Measurements from ENCODE around the gene MAPKAPK5. TPM values are rescaled to one million over a fixed set of nuclear protein-coding genes. Genes with fewer than 3 reads are reported as not detected.
A peak's percentile ranks its signal among the peaks of the same experiment; 100 is the strongest.

MAPKAPK5 gene
- total and polyA plus RNA-seq, 9 of the 15 experiments (the other 6 are each of a cell fraction or from before 2014, with no cell fraction given): 11.6 to 72.1 (median 60.4) TPM

DNA sequence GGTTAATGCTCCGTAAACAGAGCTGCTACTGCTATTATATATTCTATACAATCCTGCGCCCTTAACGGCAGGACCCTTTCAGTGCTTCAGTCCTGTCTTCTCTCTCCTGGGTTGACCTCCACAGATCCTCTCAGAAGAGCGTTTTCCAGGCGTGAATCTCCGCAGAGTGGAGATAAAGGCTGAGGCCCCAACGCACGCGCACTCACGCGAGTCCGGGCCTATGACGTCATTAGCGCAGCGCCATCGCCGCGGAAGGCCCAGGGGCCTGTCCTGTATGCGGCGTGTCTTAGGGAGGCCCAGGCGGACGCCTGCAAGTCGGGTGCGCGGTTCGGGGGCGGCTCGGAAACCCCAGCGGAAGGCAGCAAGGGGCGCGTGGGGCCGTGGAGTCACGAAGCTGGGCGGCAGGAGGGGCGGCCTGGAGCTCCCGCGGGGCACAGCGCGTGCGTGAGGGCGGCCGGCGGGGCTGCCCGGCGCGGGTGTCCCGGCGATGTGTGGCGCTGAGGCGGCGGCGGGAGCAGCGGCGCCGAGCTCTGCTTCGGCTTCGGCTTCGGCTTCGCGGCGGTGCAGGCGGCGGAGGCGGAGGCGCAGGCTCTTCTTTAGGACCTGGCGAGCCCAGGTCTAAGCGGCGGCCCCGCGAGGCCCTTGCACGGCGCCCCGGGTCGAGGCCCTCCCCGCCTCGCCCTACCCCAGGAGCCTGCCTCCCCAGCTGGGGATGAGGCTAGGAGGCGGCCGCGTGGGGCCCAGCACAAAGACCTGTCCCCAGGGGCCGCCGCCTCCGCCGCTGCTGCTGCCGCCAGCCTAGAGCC is at the start of gene MAPKAPK5 (continued):
- TF ChIP-seq, protein P1, sequence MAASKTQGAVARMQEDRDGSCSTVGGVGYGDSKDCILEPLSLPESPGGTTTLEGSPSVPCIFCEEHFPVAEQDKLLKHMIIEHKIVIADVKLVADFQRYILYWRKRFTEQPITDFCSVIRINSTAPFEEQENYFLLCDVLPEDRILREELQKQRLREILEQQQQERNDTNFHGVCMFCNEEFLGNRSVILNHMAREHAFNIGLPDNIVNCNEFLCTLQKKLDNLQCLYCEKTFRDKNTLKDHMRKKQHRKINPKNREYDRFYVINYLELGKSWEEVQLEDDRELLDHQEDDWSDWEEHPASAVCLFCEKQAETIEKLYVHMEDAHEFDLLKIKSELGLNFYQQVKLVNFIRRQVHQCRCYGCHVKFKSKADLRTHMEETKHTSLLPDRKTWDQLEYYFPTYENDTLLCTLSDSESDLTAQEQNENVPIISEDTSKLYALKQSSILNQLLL (CRISPR knock-in tag; IDR thresholded peaks at IDR 0.05; ENCODE audit: borderline replicate concordance): no peak
- TF ChIP-seq, protein P2, sequence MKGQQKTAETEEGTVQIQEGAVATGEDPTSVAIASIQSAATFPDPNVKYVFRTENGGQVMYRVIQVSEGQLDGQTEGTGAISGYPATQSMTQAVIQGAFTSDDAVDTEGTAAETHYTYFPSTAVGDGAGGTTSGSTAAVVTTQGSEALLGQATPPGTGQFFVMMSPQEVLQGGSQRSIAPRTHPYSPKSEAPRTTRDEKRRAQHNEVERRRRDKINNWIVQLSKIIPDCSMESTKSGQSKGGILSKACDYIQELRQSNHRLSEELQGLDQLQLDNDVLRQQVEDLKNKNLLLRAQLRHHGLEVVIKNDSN (CRISPR knock-in tag; IDR thresholded peaks at IDR 0.05): no peak
- TF ChIP-seq ELF1 (tag; IDR thresholded peaks at IDR 0.05) (peak; percentile 50; the same call in 1 of the 2 replicates), ZNF551 (CRISPR knock-in tag; IDR thresholded peaks at IDR 0.05) (no peak), NCOA1 (IDR thresholded peaks at IDR 0.05; ENCODE audit: low read depth) (no peak), ZNF444 (CRISPR knock-in tag; IDR thresholded peaks at IDR 0.05) (no peak), NBN (IDR thresholded peaks at IDR 0.05; ENCODE audit: low read depth) (peak; percentile 97), KAT2B (IDR thresholded peaks at IDR 0.05; ENCODE audit: low read depth, low read length) (no peak), JUNB (CRISPR knock-in tag; conservative IDR thresholded peaks at IDR 0.05) (peak; percentile 98), MBD2 (IDR thresholded peaks at IDR 0.05; ENCODE audit: borderline replicate concordance, low read depth) (peak; percentile 85; the same call in 1 of the 2 replicates), SP1 (CRISPR knock-in tag; IDR thresholded peaks at IDR 0.05) (peak; percentile 78), MED1 (CRISPR knock-in tag; IDR thresholded peaks at IDR 0.05; ENCODE audit: borderline replicate concordance) (no peak), TBL1XR1 (IDR thresholded peaks at IDR 0.05; ENCODE audit: low read length in 2 of 2) (peak; percentile 32 to 88; a peak in 3 of 4 replicates), NR2C1 (IDR thresholded peaks at IDR 0.05) (no peak), NR2C1 (tag; IDR thresholded peaks at IDR 0.05) (peak; percentile 69; the same call in 1 of the 2 replicates), NR1H2 (CRISPR knock-in tag; IDR thresholded peaks at IDR 0.05) (no peak; the same call in 1 of the 2 replicates), IFI16 (CRISPR knock-in tag; IDR thresholded peaks at IDR 0.05) (no peak), ARID2 (IDR thresholded peaks at IDR 0.05) (no peak), FUS (optimal IDR thresholded peaks at IDR 0.05; ENCODE audit: low read depth, low read length) (no peak), ZNF583 (CRISPR knock-in tag; IDR thresholded peaks at IDR 0.05) (peak; percentile 63; the same call in 1 of the 2 replicates)
- TF ChIP-seq, protein P3, sequence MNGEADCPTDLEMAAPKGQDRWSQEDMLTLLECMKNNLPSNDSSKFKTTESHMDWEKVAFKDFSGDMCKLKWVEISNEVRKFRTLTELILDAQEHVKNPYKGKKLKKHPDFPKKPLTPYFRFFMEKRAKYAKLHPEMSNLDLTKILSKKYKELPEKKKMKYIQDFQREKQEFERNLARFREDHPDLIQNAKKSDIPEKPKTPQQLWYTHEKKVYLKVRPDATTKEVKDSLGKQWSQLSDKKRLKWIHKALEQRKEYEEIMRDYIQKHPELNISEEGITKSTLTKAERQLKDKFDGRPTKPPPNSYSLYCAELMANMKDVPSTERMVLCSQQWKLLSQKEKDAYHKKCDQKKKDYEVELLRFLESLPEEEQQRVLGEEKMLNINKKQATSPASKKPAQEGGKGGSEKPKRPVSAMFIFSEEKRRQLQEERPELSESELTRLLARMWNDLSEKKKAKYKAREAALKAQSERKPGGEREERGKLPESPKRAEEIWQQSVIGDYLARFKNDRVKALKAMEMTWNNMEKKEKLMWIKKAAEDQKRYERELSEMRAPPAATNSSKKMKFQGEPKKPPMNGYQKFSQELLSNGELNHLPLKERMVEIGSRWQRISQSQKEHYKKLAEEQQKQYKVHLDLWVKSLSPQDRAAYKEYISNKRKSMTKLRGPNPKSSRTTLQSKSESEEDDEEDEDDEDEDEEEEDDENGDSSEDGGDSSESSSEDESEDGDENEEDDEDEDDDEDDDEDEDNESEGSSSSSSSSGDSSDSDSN (IDR thresholded peaks at IDR 0.05; ENCODE audit: borderline replicate concordance in 1 of 2, low read depth in 2 of 2, low read length in 2 of 2): peak; percentile 32 to 70; a peak in 3 of 4 replicates
- TF ChIP-seq, protein P4, sequence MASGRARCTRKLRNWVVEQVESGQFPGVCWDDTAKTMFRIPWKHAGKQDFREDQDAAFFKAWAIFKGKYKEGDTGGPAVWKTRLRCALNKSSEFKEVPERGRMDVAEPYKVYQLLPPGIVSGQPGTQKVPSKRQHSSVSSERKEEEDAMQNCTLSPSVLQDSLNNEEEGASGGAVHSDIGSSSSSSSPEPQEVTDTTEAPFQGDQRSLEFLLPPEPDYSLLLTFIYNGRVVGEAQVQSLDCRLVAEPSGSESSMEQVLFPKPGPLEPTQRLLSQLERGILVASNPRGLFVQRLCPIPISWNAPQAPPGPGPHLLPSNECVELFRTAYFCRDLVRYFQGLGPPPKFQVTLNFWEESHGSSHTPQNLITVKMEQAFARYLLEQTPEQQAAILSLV (tag; IDR thresholded peaks at IDR 0.05): no peak
- TF ChIP-seq, protein P5, sequence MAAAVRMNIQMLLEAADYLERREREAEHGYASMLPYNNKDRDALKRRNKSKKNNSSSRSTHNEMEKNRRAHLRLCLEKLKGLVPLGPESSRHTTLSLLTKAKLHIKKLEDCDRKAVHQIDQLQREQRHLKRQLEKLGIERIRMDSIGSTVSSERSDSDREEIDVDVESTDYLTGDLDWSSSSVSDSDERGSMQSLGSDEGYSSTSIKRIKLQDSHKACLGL (CRISPR knock-in tag; IDR thresholded peaks at IDR 0.05; ENCODE audit: borderline replicate concordance, poor library complexity, severe bottlenecking): peak; percentile 76
